A549 treated with AZD9567 at 1 μM for 4 hours (cell line): ENCODE results near the gene EDEM3. TPM values are rescaled to one million over a fixed set of nuclear protein-coding genes. Genes with fewer than 3 reads are reported as not detected.

Experiments used
- total RNA-seq: library from RNA; stranded (reverse); fragments of 200-300 nt; extraction: Qiagen RNA extraction; gene quantifications from 5 replicates; pipeline ENCODE4 v1.2.3, GENCODE V29; 2022; ENCODE audit not compliant: insufficient read depth

Gene EDEM3
- total RNA-seq, result 6.9 to 12.1 TPM (median 8.9 TPM) in 5 replicates

GRCh38 chr1:184754476-184755225 is at the start of gene EDEM3:
EDEM3 (minus strand) TSS chr1:184754858; CDS start chr1:184754646, 212 bp downstream.

Other genes starting within 250 kb of the EDEM3 start
- gene NIBAN1, start 219.7 kb upstream of the EDEM3 start, total RNA-seq, result 0.78 to 2.2 TPM (median 0.87 TPM) in 5 replicates